PC-9 (cell line): ENCODE results near the gene BRAF.
"Not testable (repeated sequence)": the region's sequence is repeated elsewhere in the genome, so short reads cannot be mapped to it uniquely, and the experiment has no call there.

Experiments
- EZH2 ChIP-seq: fragments of 200-600 bp; sonication (generic); IDR thresholded peaks from 2 replicates; pipeline ENCODE4 v1.8.0; 2017; ENCODE audit warnings: antibody characterized with exemption, low read depth
- TF ChIP-seq, protein P1 (sequence below): fragments of 200-600 bp; sonication (generic); conservative IDR thresholded peaks from 2 replicates; pipeline ENCODE4 v1.6.1; 2017; ENCODE audit warnings: mixed run types, antibody characterized with exemption, mild to moderate bottlenecking, moderate library complexity

DNA sequence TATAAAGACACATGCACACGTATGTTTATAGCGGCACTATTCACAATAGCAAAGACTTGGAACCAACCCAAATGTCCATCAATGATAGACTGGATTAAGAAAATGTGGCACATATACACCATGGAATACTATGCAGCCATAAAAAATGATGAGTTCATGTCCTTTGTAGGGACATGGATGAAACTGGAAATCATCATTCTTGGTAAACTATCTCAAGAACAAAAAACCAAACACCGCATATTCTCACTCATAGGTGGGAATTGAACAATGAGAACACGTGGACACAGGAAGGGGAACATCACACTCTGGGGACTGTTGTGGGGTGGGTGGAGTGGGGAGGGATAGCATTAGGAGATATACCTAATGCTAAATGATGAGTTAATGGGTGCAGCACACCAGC lies 181.5 kb downstream of the BRAF start:
- TF ChIP-seq, protein P1, sequence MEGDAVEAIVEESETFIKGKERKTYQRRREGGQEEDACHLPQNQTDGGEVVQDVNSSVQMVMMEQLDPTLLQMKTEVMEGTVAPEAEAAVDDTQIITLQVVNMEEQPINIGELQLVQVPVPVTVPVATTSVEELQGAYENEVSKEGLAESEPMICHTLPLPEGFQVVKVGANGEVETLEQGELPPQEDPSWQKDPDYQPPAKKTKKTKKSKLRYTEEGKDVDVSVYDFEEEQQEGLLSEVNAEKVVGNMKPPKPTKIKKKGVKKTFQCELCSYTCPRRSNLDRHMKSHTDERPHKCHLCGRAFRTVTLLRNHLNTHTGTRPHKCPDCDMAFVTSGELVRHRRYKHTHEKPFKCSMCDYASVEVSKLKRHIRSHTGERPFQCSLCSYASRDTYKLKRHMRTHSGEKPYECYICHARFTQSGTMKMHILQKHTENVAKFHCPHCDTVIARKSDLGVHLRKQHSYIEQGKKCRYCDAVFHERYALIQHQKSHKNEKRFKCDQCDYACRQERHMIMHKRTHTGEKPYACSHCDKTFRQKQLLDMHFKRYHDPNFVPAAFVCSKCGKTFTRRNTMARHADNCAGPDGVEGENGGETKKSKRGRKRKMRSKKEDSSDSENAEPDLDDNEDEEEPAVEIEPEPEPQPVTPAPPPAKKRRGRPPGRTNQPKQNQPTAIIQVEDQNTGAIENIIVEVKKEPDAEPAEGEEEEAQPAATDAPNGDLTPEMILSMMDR = not testable (repeated sequence)
- TF ChIP-seq EZH2 = not testable (repeated sequence)
